ENCODE results near the gene SENP6. TPM values are rescaled to one million over a fixed set of nuclear protein-coding genes. Genes with fewer than 3 reads are reported as not detected.
"Not testable (repeated sequence)": the region's sequence is repeated elsewhere in the genome, so short reads cannot be mapped to it uniquely, and the experiment has no call there.

SENP6 gene
- total RNA-seq, 1 experiment from 2014 or later: 139 TPM

GRCh38 chr6:75687535-75687934 lies 85.9 kb downstream of the SENP6 start:
- H4K20me1 ChIP-seq (ENCODE audit: insufficient read depth, low read depth, low read length); H3K9ac ChIP-seq (ENCODE audit: low read length); H3K9me2 ChIP-seq (replicated peaks; ENCODE audit: insufficient read depth, low read length); H3K27me3 ChIP-seq (ENCODE audit: low read length); H3K4me2 ChIP-seq (ENCODE audit: low read depth, low read length, poor library complexity, severe bottlenecking); H3K4me1 ChIP-seq (ENCODE audit: low read length); H3K79me2 ChIP-seq (ENCODE audit: low read length); H3K4me3 ChIP-seq (ENCODE audit: low read length); H3K27ac ChIP-seq (ENCODE audit: low read length); H3K9me3 ChIP-seq (ENCODE audit: low read length); H2AFZ ChIP-seq (ENCODE audit: low read length); DNase-seq: not testable (repeated sequence)
- peaks cover 13% of the 10 kb centered on the region; the same call in 1 of the 2 replicates for H3K36me3 ChIP-seq (ENCODE audit: insufficient read depth, low read length)

GRCh38 chr6:75687937-75688336 lies 86.3 kb downstream of the SENP6 start:
- H3K4me2 ChIP-seq (ENCODE audit: low read depth, low read length, poor library complexity, severe bottlenecking); H3K9me2 ChIP-seq (replicated peaks; ENCODE audit: insufficient read depth, low read length); H3K4me1 ChIP-seq (ENCODE audit: low read length); H3K9me3 ChIP-seq (ENCODE audit: low read length); H4K20me1 ChIP-seq (ENCODE audit: insufficient read depth, low read depth, low read length); H2AFZ ChIP-seq (ENCODE audit: low read length); H3K9ac ChIP-seq (ENCODE audit: low read length); H3K27me3 ChIP-seq (ENCODE audit: low read length); DNase-seq; H3K4me3 ChIP-seq (ENCODE audit: low read length); H3K27ac ChIP-seq (ENCODE audit: low read length); H3K79me2 ChIP-seq (ENCODE audit: low read length): not testable (repeated sequence)
- H3K36me3 ChIP-seq (ENCODE audit: insufficient read depth, low read length): peaks cover 13% of the 10 kb centered on the region; the same call in 1 of the 2 replicates

GRCh38 chr6:75689576-75689975 lies 87.9 kb downstream of the SENP6 start:
- H2AFZ ChIP-seq (ENCODE audit: low read length): no peak overlapping the region

GRCh38 chr6:75691012-75691411 lies 89.3 kb downstream of the SENP6 start:
- peaks cover 22% of the 10 kb centered on the region; the same call in 1 of the 2 replicates for H3K36me3 ChIP-seq (ENCODE audit: insufficient read depth, low read length)
- H3K79me2 ChIP-seq (ENCODE audit: low read length): peaks cover 7% of the 10 kb centered on the region; the same call in 1 of the 2 replicates
- no peaks in the 10 kb centered on the region for H3K9me3 ChIP-seq (ENCODE audit: low read length)
- no peaks in the 10 kb centered on the region for H3K9me2 ChIP-seq (replicated peaks; ENCODE audit: insufficient read depth, low read length)
- DNase-seq: no peak
- no peaks in the 10 kb centered on the region for H3K4me1 ChIP-seq (ENCODE audit: low read length)
- H3K9ac ChIP-seq (ENCODE audit: low read length): no peak overlapping the region
- H4K20me1 ChIP-seq (ENCODE audit: insufficient read depth, low read depth, low read length): no peaks in the 10 kb centered on the region
- no peak overlapping the region for H3K4me2 ChIP-seq (ENCODE audit: low read depth, low read length, poor library complexity, severe bottlenecking)
- H3K27me3 ChIP-seq (ENCODE audit: low read length): no peaks in the 10 kb centered on the region
- no peak overlapping the region for H3K4me3 ChIP-seq (ENCODE audit: low read length)
- no peak overlapping the region for H3K27ac ChIP-seq (ENCODE audit: low read length)
- H2AFZ ChIP-seq (ENCODE audit: low read length): no peak overlapping the region

More at GRCh38 chr6:75689576-75689975, 87.9 kb downstream of the SENP6 start:
- no peak for DNase-seq
- H3K4me2 ChIP-seq (ENCODE audit: low read depth, low read length, poor library complexity, severe bottlenecking): no peak overlapping the region
- H3K9me3 ChIP-seq (ENCODE audit: low read length): no peaks in the 10 kb centered on the region
- H3K79me2 ChIP-seq (ENCODE audit: low read length): peaks cover 7% of the 10 kb centered on the region; the same call in 1 of the 2 replicates
- H3K36me3 ChIP-seq (ENCODE audit: insufficient read depth, low read length): peaks cover 16% of the 10 kb centered on the region; the same call in 1 of the 2 replicates
- H3K4me1 ChIP-seq (ENCODE audit: low read length): no peaks in the 10 kb centered on the region
- H3K4me3 ChIP-seq (ENCODE audit: low read length): no peak overlapping the region
- no peak overlapping the region for H3K9ac ChIP-seq (ENCODE audit: low read length)
- H3K27me3 ChIP-seq (ENCODE audit: low read length): no peaks in the 10 kb centered on the region
- no peaks in the 10 kb centered on the region for H4K20me1 ChIP-seq (ENCODE audit: insufficient read depth, low read depth, low read length)
- no peak overlapping the region for H3K27ac ChIP-seq (ENCODE audit: low read length)
- H3K9me2 ChIP-seq (replicated peaks; ENCODE audit: insufficient read depth, low read length): no peaks in the 10 kb centered on the region

GRCh38 chr6:75693534-75693933 lies 91.9 kb downstream of the SENP6 start:
- Histone ChIP-seq H3K27ac (ENCODE audit: low read length) (no peak overlapping the region), H3K4me1 (ENCODE audit: low read length) (no peaks in the 10 kb centered on the region), H3K9me3 (ENCODE audit: low read length) (no peaks in the 10 kb centered on the region), H2AFZ (ENCODE audit: low read length) (no peak overlapping the region), H3K27me3 (ENCODE audit: low read length) (no peaks in the 10 kb centered on the region), H3K36me3 (ENCODE audit: insufficient read depth, low read length) (peaks cover 42% of the 10 kb centered on the region), H3K9ac (ENCODE audit: low read length) (no peak overlapping the region), H3K9me2 (replicated peaks; ENCODE audit: insufficient read depth, low read length) (no peaks in the 10 kb centered on the region), H3K4me2 (ENCODE audit: low read depth, low read length, poor library complexity, severe bottlenecking) (no peak overlapping the region), H3K4me3 (ENCODE audit: low read length) (no peak overlapping the region), H3K79me2 (ENCODE audit: low read length) (peaks cover 11% of the 10 kb centered on the region; the same call in 1 of the 2 replicates), H4K20me1 (ENCODE audit: insufficient read depth, low read depth, low read length) (no peaks in the 10 kb centered on the region)
- DNase-seq: no peak

- no peaks in the 10 kb centered on the region for H3K27me3 ChIP-seq (ENCODE audit: low read length)
- H3K4me3 ChIP-seq (ENCODE audit: low read length): no peak overlapping the region
- H3K9ac ChIP-seq (ENCODE audit: low read length): no peak overlapping the region
- H3K4me1 ChIP-seq (ENCODE audit: low read length): no peaks in the 10 kb centered on the region
- peaks cover 38% of the 10 kb centered on the region for H3K36me3 ChIP-seq (ENCODE audit: insufficient read depth, low read length)
- DNase-seq: no peak
- H2AFZ ChIP-seq (ENCODE audit: low read length): no peak overlapping the region
- H3K79me2 ChIP-seq (ENCODE audit: low read length): peaks cover 11% of the 10 kb centered on the region; the same call in 1 of the 2 replicates
- no peak overlapping the region for H3K27ac ChIP-seq (ENCODE audit: low read length)
- no peak overlapping the region for H3K4me2 ChIP-seq (ENCODE audit: low read depth, low read length, poor library complexity, severe bottlenecking)
- no peaks in the 10 kb centered on the region for H3K9me3 ChIP-seq (ENCODE audit: low read length)
- no peaks in the 10 kb centered on the region for H4K20me1 ChIP-seq (ENCODE audit: insufficient read depth, low read depth, low read length)
- H3K9me2 ChIP-seq (replicated peaks; ENCODE audit: insufficient read depth, low read length): no peaks in the 10 kb centered on the region
These were observed 92.7 kb downstream of the SENP6 start for GRCh38 chr6:75694406-75694805.

- not testable (repeated sequence) for H3K79me2 ChIP-seq (ENCODE audit: low read length); H3K4me2 ChIP-seq (ENCODE audit: low read depth, low read length, poor library complexity, severe bottlenecking); H3K4me3 ChIP-seq (ENCODE audit: low read length); H3K4me1 ChIP-seq (ENCODE audit: low read length); DNase-seq; H3K27me3 ChIP-seq (ENCODE audit: low read length); H3K9me2 ChIP-seq (replicated peaks; ENCODE audit: insufficient read depth, low read length); H2AFZ ChIP-seq (ENCODE audit: low read length); H3K27ac ChIP-seq (ENCODE audit: low read length); H3K9me3 ChIP-seq (ENCODE audit: low read length); H3K9ac ChIP-seq (ENCODE audit: low read length); H4K20me1 ChIP-seq (ENCODE audit: insufficient read depth, low read depth, low read length)
- peaks cover 36% of the 10 kb centered on the region for H3K36me3 ChIP-seq (ENCODE audit: insufficient read depth, low read length)
These were observed 106.7 kb downstream of the SENP6 start for GRCh38 chr6:75708334-75708733.

GRCh38 chr6:75711173-75711572 lies 109.5 kb downstream of the SENP6 start:
- H3K27ac ChIP-seq (ENCODE audit: low read length): no peak overlapping the region
- no peak for DNase-seq
- H3K9me3 ChIP-seq (ENCODE audit: low read length): no peaks in the 10 kb centered on the region
- no peak overlapping the region for H2AFZ ChIP-seq (ENCODE audit: low read length)
- no peak overlapping the region for H3K4me2 ChIP-seq (ENCODE audit: low read depth, low read length, poor library complexity, severe bottlenecking)
- H3K4me3 ChIP-seq (ENCODE audit: low read length): no peak overlapping the region
- H4K20me1 ChIP-seq (ENCODE audit: insufficient read depth, low read depth, low read length): no peaks in the 10 kb centered on the region
- H3K36me3 ChIP-seq (ENCODE audit: insufficient read depth, low read length): peaks cover 58% of the 10 kb centered on the region
- no peaks in the 10 kb centered on the region for H3K4me1 ChIP-seq (ENCODE audit: low read length)
- H3K27me3 ChIP-seq (ENCODE audit: low read length): no peaks in the 10 kb centered on the region
- no peaks in the 10 kb centered on the region for H3K79me2 ChIP-seq (ENCODE audit: low read length)
- no peak overlapping the region for H3K9ac ChIP-seq (ENCODE audit: low read length)
- H3K9me2 ChIP-seq (replicated peaks; ENCODE audit: insufficient read depth, low read length): no peaks in the 10 kb centered on the region

GRCh38 chr6:75719133-75719532 lies 117.5 kb downstream of the SENP6 start:
- H3K9me2 ChIP-seq (replicated peaks; ENCODE audit: insufficient read depth, low read length): no peaks in the 10 kb centered on the region
- H4K20me1 ChIP-seq (ENCODE audit: insufficient read depth, low read depth, low read length): no peaks in the 10 kb centered on the region
- no peak overlapping the region for H3K4me2 ChIP-seq (ENCODE audit: low read depth, low read length, poor library complexity, severe bottlenecking)
- H3K4me3 ChIP-seq (ENCODE audit: low read length): no peak overlapping the region
- no peaks in the 10 kb centered on the region for H3K79me2 ChIP-seq (ENCODE audit: low read length)
- no peak overlapping the region for H2AFZ ChIP-seq (ENCODE audit: low read length)
- H3K27me3 ChIP-seq (ENCODE audit: low read length): no peaks in the 10 kb centered on the region
- no peak overlapping the region for H3K27ac ChIP-seq (ENCODE audit: low read length)
- H3K4me1 ChIP-seq (ENCODE audit: low read length): no peaks in the 10 kb centered on the region
- DNase-seq: peak; percentile 40
- no peaks in the 10 kb centered on the region for H3K9me3 ChIP-seq (ENCODE audit: low read length)
- peaks cover 27% of the 10 kb centered on the region; the same call in 1 of the 2 replicates for H3K36me3 ChIP-seq (ENCODE audit: insufficient read depth, low read length)
- H3K9ac ChIP-seq (ENCODE audit: low read length): no peak overlapping the region

Measured in Karpas-422 (cell line).